PFSK-1 (cell line): ENCODE measurements around the gene ZNF747.

ENCODE experiments used
- FOXP2 ChIP-seq: optimal IDR thresholded peaks from 2 replicates; pipeline ENCODE3; 2011; ENCODE audit warnings: borderline replicate concordance, control low read depth, inconsistent platforms; ENCODE audit not compliant: insufficient read depth; ENCODE audit errors: extremely low read length, extremely low read depth
- POLR2AphosphoS5 ChIP-seq: IDR thresholded peaks from 2 replicates; pipeline ENCODE4 v1.6.1; 2012; ENCODE audit warnings: low read depth, mild to moderate bottlenecking, control low read depth, low read length, moderate library complexity
- SIN3A ChIP-seq: IDR thresholded peaks from 2 replicates; pipeline ENCODE4 v1.6.1; 2012; ENCODE audit warnings: mild to moderate bottlenecking, low read length, moderate library complexity, borderline replicate concordance; ENCODE audit not compliant: insufficient read depth
- TAF1 ChIP-seq: IDR thresholded peaks from 2 replicates; pipeline ENCODE4 v1.6.1; 2012; ENCODE audit warnings: low read length, control low read depth, borderline replicate concordance; ENCODE audit not compliant: insufficient read depth
- TF ChIP-seq, protein P1 (sequence below), 2 experiments: IDR thresholded peaks; 2 replicates each; pipeline versions ENCODE4 v1.6.1 to v1.8.0; 2011 to 2012; ENCODE audit warnings: low read depth in 2 of 2, low read length in 2 of 2, control low read depth in 1 of 2, inconsistent platforms in 1 of 2, mild to moderate bottlenecking in 1 of 2, moderate library complexity in 1 of 2; ENCODE audit not compliant: insufficient read depth in 1 of 2

ZNF747 gene

DNA sequence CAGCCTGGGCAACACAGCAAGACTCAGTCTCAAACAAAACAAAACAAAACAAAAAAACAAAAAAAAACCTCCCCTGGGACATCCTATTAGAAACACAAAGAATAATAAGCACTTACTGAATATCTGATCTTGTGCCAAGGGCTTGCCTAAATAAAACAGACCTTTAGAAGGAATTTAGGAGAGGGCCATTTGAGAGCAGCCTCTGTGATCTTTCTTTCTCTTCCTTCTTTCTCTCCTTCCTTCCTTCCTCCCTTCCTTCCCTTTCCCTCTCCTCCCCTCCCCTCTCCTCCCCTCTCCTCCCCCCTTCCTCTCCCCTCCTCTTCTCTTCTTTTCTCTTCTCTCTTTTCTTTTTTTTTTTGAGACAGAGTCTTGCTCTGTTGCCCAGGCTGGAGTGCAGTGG lies 49.8 kb downstream of the ZNF747 start:
- no peak for TF ChIP-seq POLR2AphosphoS5
- no peak for TF ChIP-seq TAF1
- TF ChIP-seq SIN3A: no peak
- TF ChIP-seq FOXP2: no peak
- TF ChIP-seq, protein P1, sequence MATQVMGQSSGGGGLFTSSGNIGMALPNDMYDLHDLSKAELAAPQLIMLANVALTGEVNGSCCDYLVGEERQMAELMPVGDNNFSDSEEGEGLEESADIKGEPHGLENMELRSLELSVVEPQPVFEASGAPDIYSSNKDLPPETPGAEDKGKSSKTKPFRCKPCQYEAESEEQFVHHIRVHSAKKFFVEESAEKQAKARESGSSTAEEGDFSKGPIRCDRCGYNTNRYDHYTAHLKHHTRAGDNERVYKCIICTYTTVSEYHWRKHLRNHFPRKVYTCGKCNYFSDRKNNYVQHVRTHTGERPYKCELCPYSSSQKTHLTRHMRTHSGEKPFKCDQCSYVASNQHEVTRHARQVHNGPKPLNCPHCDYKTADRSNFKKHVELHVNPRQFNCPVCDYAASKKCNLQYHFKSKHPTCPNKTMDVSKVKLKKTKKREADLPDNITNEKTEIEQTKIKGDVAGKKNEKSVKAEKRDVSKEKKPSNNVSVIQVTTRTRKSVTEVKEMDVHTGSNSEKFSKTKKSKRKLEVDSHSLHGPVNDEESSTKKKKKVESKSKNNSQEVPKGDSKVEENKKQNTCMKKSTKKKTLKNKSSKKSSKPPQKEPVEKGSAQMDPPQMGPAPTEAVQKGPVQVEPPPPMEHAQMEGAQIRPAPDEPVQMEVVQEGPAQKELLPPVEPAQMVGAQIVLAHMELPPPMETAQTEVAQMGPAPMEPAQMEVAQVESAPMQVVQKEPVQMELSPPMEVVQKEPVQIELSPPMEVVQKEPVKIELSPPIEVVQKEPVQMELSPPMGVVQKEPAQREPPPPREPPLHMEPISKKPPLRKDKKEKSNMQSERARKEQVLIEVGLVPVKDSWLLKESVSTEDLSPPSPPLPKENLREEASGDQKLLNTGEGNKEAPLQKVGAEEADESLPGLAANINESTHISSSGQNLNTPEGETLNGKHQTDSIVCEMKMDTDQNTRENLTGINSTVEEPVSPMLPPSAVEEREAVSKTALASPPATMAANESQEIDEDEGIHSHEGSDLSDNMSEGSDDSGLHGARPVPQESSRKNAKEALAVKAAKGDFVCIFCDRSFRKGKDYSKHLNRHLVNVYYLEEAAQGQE (IDR thresholded peaks at IDR 0.05; ENCODE audit: insufficient read depth in 1 of 2, low read depth in 2 of 2, low read length in 2 of 2): no peak

DNA sequence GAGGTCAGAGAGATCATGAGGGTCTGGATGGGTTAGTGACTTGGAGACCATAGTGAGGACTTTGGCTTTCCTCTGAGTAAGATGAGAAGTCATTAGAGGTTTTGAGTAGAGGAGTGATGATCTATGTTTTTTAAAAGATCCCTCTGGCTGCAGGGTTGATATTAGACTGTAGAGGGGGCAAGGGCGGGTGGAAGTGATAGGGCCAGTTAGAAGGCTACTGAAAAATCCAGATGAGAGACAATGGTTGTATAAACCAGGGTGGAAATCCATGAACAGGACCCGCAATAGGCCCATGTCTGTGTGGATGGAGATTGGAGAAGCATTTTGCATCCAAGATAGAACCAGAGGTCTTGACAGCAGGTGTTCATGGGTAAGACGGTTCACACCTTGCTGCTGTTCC lies 52.3 kb downstream of the ZNF747 start:
- no peak for TF ChIP-seq TAF1
- no peak for TF ChIP-seq POLR2AphosphoS5
- TF ChIP-seq, protein P1 (IDR thresholded peaks at IDR 0.05; ENCODE audit: insufficient read depth in 1 of 2, low read depth in 2 of 2, low read length in 2 of 2): no peak
- no peak for TF ChIP-seq SIN3A
- no peak for TF ChIP-seq FOXP2

- TF ChIP-seq, protein P1 (IDR thresholded peaks at IDR 0.05; ENCODE audit: insufficient read depth in 1 of 2, low read depth in 2 of 2, low read length in 2 of 2): no peak
- TF ChIP-seq POLR2AphosphoS5 (no peak), TAF1 (no peak), FOXP2 (no peak), SIN3A (no peak)
Measured at GRCh38 chr16:30481381-30481780, 53.3 kb downstream of the ZNF747 start.
